ENCODE data around the gene TESK2.
"Not testable (repeated sequence)": the region's sequence is repeated elsewhere in the genome, so short reads cannot be mapped to it uniquely, and the experiment has no call there.

TESK2 gene

GRCh38 chr1:45411510-45411899, 79.5 kb downstream of the TESK2 start:
- no peak for DNase-seq (ENCODE audit: low spot score)

GRCh38 chr1:45410850-45411509, 80.0 kb downstream of the TESK2 start:
- no peak for DNase-seq (ENCODE audit: low spot score)

- no peak for DNase-seq (ENCODE audit: low spot score)
Measured at GRCh38 chr1:45409276-45409675, 81.7 kb downstream of the TESK2 start.

GRCh38 chr1:45407629-45408287, 83.2 kb downstream of the TESK2 start:
- no peak for DNase-seq (ENCODE audit: low spot score)

- DNase-seq (ENCODE audit: low spot score): no peak
Measured at GRCh38 chr1:45405636-45406035, 85.3 kb downstream of the TESK2 start.

- no peak for DNase-seq (ENCODE audit: low spot score)
Measured at GRCh38 chr1:45403718-45404117, 87.2 kb downstream of the TESK2 start.

- no peak for DNase-seq (ENCODE audit: low spot score)
Measured at GRCh38 chr1:45403298-45403697, 87.7 kb downstream of the TESK2 start.

- DNase-seq (ENCODE audit: low spot score): no peak
Measured at GRCh38 chr1:45401524-45401923, 89.4 kb downstream of the TESK2 start.

- DNase-seq (ENCODE audit: low spot score): no peak
Measured at GRCh38 chr1:45400049-45400448, 90.9 kb downstream of the TESK2 start.

- no peak for DNase-seq (ENCODE audit: low spot score)
Measured at GRCh38 chr1:45397285-45397684, 93.7 kb downstream of the TESK2 start.

GRCh38 chr1:45395582-45395981, 95.4 kb downstream of the TESK2 start:
- DNase-seq (ENCODE audit: low spot score): no peak

GRCh38 chr1:45395051-45395450, 95.9 kb downstream of the TESK2 start:
- DNase-seq (ENCODE audit: low spot score): no peak

GRCh38 chr1:45394342-45394741, 96.6 kb downstream of the TESK2 start:
- DNase-seq (ENCODE audit: low spot score): no peak

GRCh38 chr1:45393718-45394302, 97.2 kb downstream of the TESK2 start:
- no peak for DNase-seq (ENCODE audit: low spot score)

GRCh38 chr1:45386219-45386618, 104.7 kb downstream of the TESK2 start:
- DNase-seq (ENCODE audit: low spot score): no peak

- DNase-seq (ENCODE audit: low spot score): no peak
Measured at GRCh38 chr1:45385302-45385701, 105.7 kb downstream of the TESK2 start.

- not testable (repeated sequence) for DNase-seq (ENCODE audit: low spot score)
Measured at GRCh38 chr1:45384213-45384612, 106.8 kb downstream of the TESK2 start.

GRCh38 chr1:45383191-45383590, 107.8 kb downstream of the TESK2 start:
- DNase-seq (ENCODE audit: low spot score): no peak

- no peak for DNase-seq (ENCODE audit: low spot score)
Measured at GRCh38 chr1:45381243-45381642, 109.7 kb downstream of the TESK2 start.

GRCh38 chr1:45380730-45381129, 110.2 kb downstream of the TESK2 start:
- no peak for DNase-seq (ENCODE audit: low spot score)

GRCh38 chr1:45380125-45380524, 110.8 kb downstream of the TESK2 start:
- DNase-seq (ENCODE audit: low spot score): no peak

- no peak for DNase-seq (ENCODE audit: low spot score)
Measured at GRCh38 chr1:45379524-45379923, 111.4 kb downstream of the TESK2 start.

GRCh38 chr1:45378184-45378583, 112.8 kb downstream of the TESK2 start:
- DNase-seq (ENCODE audit: low spot score): no peak

All from CD4-positive, alpha-beta T cell treated with Interleukin-15 for 4 hours (primary cell).